H1 (cell line): ENCODE results near the gene SV2C. TPM values are rescaled to one million over a fixed set of nuclear protein-coding genes. Genes with fewer than 3 reads are reported as not detected.

ENCODE experiments used
- CTCF ChIA-PET: fragments of 300-600 bp; sonication (Branson Sonifier 250); formaldehyde crosslinking; loops from one replicate; lab custom pipeline; 2021; ENCODE audit not compliant: partially characterized antibody; lab: Charles Lee
- POLR2A ChIA-PET: fragments of 300-600 bp; sonication (Branson Sonifier 250); formaldehyde crosslinking; loops from one replicate; lab custom pipeline; 2021; ENCODE audit warnings: inconsistent platforms; ENCODE audit not compliant: partially characterized antibody; lab: Charles Lee
- DNase-seq, 2 experiments: peaks; one replicate each; pipeline versions ENCODE4 v3.0.0 to v3.0.0-alpha.2; 2010 to 2022; ENCODE audit warnings: low spot score in 2 of 2, low read depth in 1 of 2, mixed read lengths in 1 of 2
- FAIRE-seq: peaks from 2 replicates; lab custom pipeline; 2011; peaks lifted over from hg19 to GRCh38; lab: Jason Lieb, UNC
- H2AFZ ChIP-seq: 2 replicates; pipeline ENCODE4 v1.8.1; 2012; ENCODE audit warnings: low read length, inconsistent platforms
- H2AK5ac ChIP-seq: 2 replicates; pipeline ENCODE4 v1.6.1; 2013; ENCODE audit warnings: low read depth, low read length
- H2BK120ac ChIP-seq: replicated peaks from 2 replicates; pipeline ENCODE3; 2013; ENCODE audit warnings: low read depth, low read length, inconsistent platforms
- H2BK12ac ChIP-seq: 2 replicates; pipeline ENCODE4 v1.6.1; 2013; ENCODE audit warnings: low read depth, low read length
- H2BK15ac ChIP-seq: 2 replicates; pipeline ENCODE4 v1.6.1; 2013; ENCODE audit warnings: low read length
- H2BK20ac ChIP-seq: 2 replicates; pipeline ENCODE4 v1.6.1; 2013; ENCODE audit warnings: low read length
- H2BK5ac ChIP-seq: 2 replicates; pipeline ENCODE4 v1.6.1; 2013; ENCODE audit warnings: low read depth, low read length
- H3K14ac ChIP-seq: 2 replicates; pipeline ENCODE4 v1.6.1; 2013; ENCODE audit warnings: inconsistent platforms; ENCODE audit not compliant: insufficient read length
- H3K18ac ChIP-seq: 2 replicates; pipeline ENCODE4 v1.6.1; 2013; ENCODE audit warnings: low read length; ENCODE audit errors: extremely low read depth
- H3K23ac ChIP-seq: 2 replicates; pipeline ENCODE4 v1.6.1; 2013; ENCODE audit warnings: inconsistent platforms; ENCODE audit not compliant: insufficient read length
- H3K23me2 ChIP-seq: 2 replicates; pipeline ENCODE4 v1.6.1; 2013; ENCODE audit warnings: low read depth, low read length
- H3K27ac ChIP-seq: 2 replicates; pipeline ENCODE4 v1.6.1; 2011; ENCODE audit warnings: low read depth, low read length, inconsistent platforms
- H3K27me3 ChIP-seq, 4 experiments: replicated peaks in 1 of 4; 1 replicate in 1 of 4; 2 replicates in 3 of 4; pipeline versions ENCODE4 v1.6.1 to v1.8.1; 2011 to 2013; ENCODE audit warnings: low read length in 3 of 4, mild to moderate bottlenecking in 3 of 4, inconsistent platforms in 2 of 4, mixed read lengths in 2 of 4, moderate library complexity in 1 of 4; ENCODE audit not compliant: control insufficient read depth in 3 of 4, insufficient read depth in 3 of 4; ENCODE audit errors: extremely low read depth in 1 of 4
- H3K36me3 ChIP-seq, 4 experiments: 2 replicates each; pipeline versions ENCODE4 v1.6.1 to v1.8.1; 2011 to 2013; ENCODE audit warnings: mild to moderate bottlenecking in 4 of 4, low read length in 3 of 4, moderate library complexity in 2 of 4, control low read depth in 1 of 4, inconsistent platforms in 1 of 4; ENCODE audit not compliant: insufficient read depth in 4 of 4, control insufficient read depth in 2 of 4
- H3K4ac ChIP-seq: replicated peaks from 2 replicates; pipeline ENCODE3; 2013; ENCODE audit warnings: low read length, low read depth, mixed read lengths, inconsistent platforms; ENCODE audit not compliant: insufficient read length
- H3K4me1 ChIP-seq, 4 experiments: replicated peaks in 1 of 4; 1 replicate in 1 of 4; 2 replicates in 3 of 4; pipeline versions ENCODE4 v1.6.1 to v1.8.1; 2011 to 2013; ENCODE audit warnings: low read length in 3 of 4, inconsistent platforms in 2 of 4, mixed read lengths in 1 of 4; ENCODE audit not compliant: insufficient read depth in 4 of 4, control insufficient read depth in 3 of 4
- H3K4me2 ChIP-seq, 2 experiments: 2 replicates each; pipeline versions ENCODE4 v1.6.1 to v1.8.1; 2011 to 2013; ENCODE audit warnings: low read depth in 2 of 2, low read length in 2 of 2, control low read depth in 1 of 2, inconsistent platforms in 1 of 2, mild to moderate bottlenecking in 1 of 2; ENCODE audit not compliant: insufficient read depth in 1 of 2
- H3K4me3 ChIP-seq, 4 experiments: fragments of 200-600, 300-600 bp in 1 of 4; sonication (generic), shearing (Covaris generic), sonication (Bioruptor Twin) in 1 of 4; 2 replicates each; pipeline versions ENCODE4 v1.5.1 to v1.8.1; 2011 to 2016; ENCODE audit warnings: low read length in 4 of 4, low read depth in 3 of 4, control low read depth in 2 of 4, inconsistent platforms in 2 of 4, mild to moderate bottlenecking in 2 of 4, mixed read lengths in 1 of 4, moderate library complexity in 1 of 4; ENCODE audit not compliant: insufficient read depth in 2 of 4; ENCODE audit errors: extremely low read depth in 1 of 4
- H3K56ac ChIP-seq: replicated peaks from 2 replicates; pipeline ENCODE3; 2013; ENCODE audit warnings: low read depth, mild to moderate bottlenecking, mixed read lengths, low read length, inconsistent platforms; ENCODE audit not compliant: insufficient read length
- H3K79me1 ChIP-seq: 2 replicates; pipeline ENCODE4 v1.6.1; 2013; ENCODE audit warnings: low read depth, low read length, control low read depth
- H3K79me2 ChIP-seq, 2 experiments: 2 replicates each; pipeline versions ENCODE4 v1.6.1 to v1.8.1; 2012 to 2013; ENCODE audit warnings: low read length in 2 of 2, mild to moderate bottlenecking in 2 of 2, inconsistent platforms in 1 of 2; ENCODE audit not compliant: insufficient read depth in 2 of 2, control insufficient read depth in 1 of 2
- H3K9ac ChIP-seq, 4 experiments: replicated peaks in 1 of 4; 1 replicate in 1 of 4; 2 replicates in 3 of 4; pipeline versions ENCODE4 v1.6.1 to v1.8.1; 2011 to 2013; ENCODE audit warnings: low read depth in 3 of 4, low read length in 3 of 4, control low read depth in 2 of 4, mild to moderate bottlenecking in 2 of 4, moderate library complexity in 2 of 4, inconsistent platforms in 1 of 4; ENCODE audit errors: extremely low read depth in 1 of 4
- H3K9me3 ChIP-seq, 2 experiments: 2 replicates each; pipeline versions ENCODE4 v1.6.1 to v1.8.1; 2012 to 2013; ENCODE audit warnings: mild to moderate bottlenecking in 2 of 2, moderate library complexity in 2 of 2, control low read depth in 1 of 2, inconsistent platforms in 1 of 2, low read depth in 1 of 2, low read length in 1 of 2, mixed read lengths in 1 of 2; ENCODE audit not compliant: insufficient read depth in 2 of 2
- H4K20me1 ChIP-seq, 2 experiments: replicated peaks in 1 of 2; 2 replicates each; pipeline versions ENCODE3 to v1.8.1; 2011 to 2013; ENCODE audit warnings: inconsistent platforms in 2 of 2, low read length in 2 of 2, mild to moderate bottlenecking in 1 of 2; ENCODE audit not compliant: insufficient read depth in 2 of 2, control insufficient read depth in 1 of 2
- H4K5ac ChIP-seq: 2 replicates; pipeline ENCODE4 v1.6.1; 2013; ENCODE audit warnings: low read length, low read depth, mixed read lengths, inconsistent platforms; ENCODE audit not compliant: insufficient read length
- H4K8ac ChIP-seq: 2 replicates; pipeline ENCODE4 v1.8.0; 2013; ENCODE audit warnings: mild to moderate bottlenecking, moderate library complexity, low read length, inconsistent platforms; ENCODE audit not compliant: insufficient read depth; ENCODE audit errors: extremely low read depth
- H4K91ac ChIP-seq: replicated peaks from 2 replicates; pipeline ENCODE3; 2013; ENCODE audit warnings: low read length, mixed read lengths, inconsistent platforms; ENCODE audit not compliant: insufficient read length
- KDM4A ChIP-seq: IDR thresholded peaks from one replicate; pipeline ENCODE4 v1.7.1; 2012; ENCODE audit warnings: low read depth, mild to moderate bottlenecking, moderate library complexity, low read length, inconsistent platforms; ENCODE audit not compliant: severe bottlenecking
- NANOG ChIP-seq: IDR thresholded peaks from 2 replicates; pipeline ENCODE4 v1.6.1; 2011; ENCODE audit warnings: low read length, low read depth, mild to moderate bottlenecking, inconsistent platforms; ENCODE audit not compliant: insufficient read depth, poor library complexity, severe bottlenecking
- RFX5 ChIP-seq: IDR thresholded peaks from 2 replicates; pipeline ENCODE4 v1.6.1; 2011; ENCODE audit warnings: low read depth, low read length, improper control_type of control experiment, borderline replicate concordance
- SIRT6 ChIP-seq: IDR thresholded peaks from one replicate; pipeline ENCODE4 v1.7.1; 2012; ENCODE audit warnings: low read length, inconsistent platforms
- SIX5 ChIP-seq: IDR thresholded peaks from 2 replicates; pipeline ENCODE4 v1.6.1; 2011; ENCODE audit warnings: mild to moderate bottlenecking, low read depth, low read length
- TEAD4 ChIP-seq: IDR thresholded peaks from 2 replicates; pipeline ENCODE4 v1.6.1; 2012; ENCODE audit warnings: low read depth, low read length, inconsistent platforms, mixed read lengths
- WGBS, 2 experiments: shearing (Covaris generic) in 1 of 2; methylation state at CpG; one replicate each; pipeline versions ENCODE4 v1.1.6 to v1.1.7; 2013 to 2015; ENCODE audit warnings: low lambda C conversion rate in 2 of 2, mixed read lengths in 2 of 2, inconsistent platforms in 1 of 2, low coverage in 1 of 2, missing lambda C conversion rate in 1 of 2; ENCODE audit not compliant: insufficient replicate concordance in 2 of 2, insufficient coverage in 1 of 2, insufficient read length in 1 of 2; ENCODE audit errors: extremely low coverage in 1 of 2, missing lambda C conversion rate in 1 of 2; 5-methylcytosine and 5-hydroxymethylcytosine counted together
- polyA plus RNA-seq, 7 experiments: library from polyadenylated mRNA; depleted of rRNA in 3 of 7; stranded (reverse) in 5 of 7; unstranded in 2 of 7; fragments of >200 nt in 5 of 7; fragments of 200-250 nt in 2 of 7; gene quantifications; 1 replicate in 5 of 7; 2 replicates in 1 of 7; 4 replicates in 1 of 7; pipeline versions ENCODE4 v1.2.1 to v1.2.3, GENCODE V29; 2011 to 2013; ENCODE audit warnings: missing spikeins in 2 of 7, mixed read lengths in 2 of 7
- total RNA-seq: library from RNA; stranded (reverse); fragmentation: NEBNext Ultra II Directional; extraction: Animal tissue kit (Norgen Biotek cat#: 25700); gene quantifications from 2 replicates; pipeline ENCODE4 v1.2.1, GENCODE V29; 2021

The SV2C gene
- total and polyA plus RNA-seq, 2 of the 8 experiments (the other 6 are each of a cell fraction or from before 2014, with no cell fraction given) = 0.08 to 0.24 TPM

GRCh38 chr5:76391014-76391413 is 307.8 kb downstream of the SV2C start:
- H3K79me1 ChIP-seq = no peaks in the 10 kb centered on the region
- 95% methylated on average over 9 of the region's 9 CpGs; no CpG with 5 or more reads in 1 of the 2 experiments for WGBS, 2 experiments
- H4K20me1 ChIP-seq = no peaks in the 10 kb centered on the region
- no peak overlapping the region for H3K23ac ChIP-seq
- no peak overlapping the region for H3K9ac ChIP-seq
- no peak overlapping the region for H3K4me3 ChIP-seq
- no peak overlapping the region for H3K27ac ChIP-seq
- H3K4me2 ChIP-seq = no peak overlapping the region
- H2BK20ac ChIP-seq = no peak overlapping the region
- H3K14ac ChIP-seq = no peak overlapping the region
- no peak overlapping the region for H4K91ac ChIP-seq
- DNase-seq (no peak), FAIRE-seq (no peak)
- no peaks in the 10 kb centered on the region for H3K9me3 ChIP-seq
- H2AFZ ChIP-seq = no peak overlapping the region
- no peak overlapping the region for H2BK15ac ChIP-seq
- no peaks in the 10 kb centered on the region for H3K23me2 ChIP-seq
- H4K5ac ChIP-seq = no peak overlapping the region
- H2BK5ac ChIP-seq = no peak overlapping the region
- CTCF ChIA-PET = no interaction called here
- H2AK5ac ChIP-seq = no peak overlapping the region
- no peak overlapping the region for H2BK12ac ChIP-seq
- no peaks in the 10 kb centered on the region for H3K79me2 ChIP-seq
- H4K8ac ChIP-seq = no peak overlapping the region
- no peaks in the 10 kb centered on the region for H3K27me3 ChIP-seq
- no peak overlapping the region for H3K56ac ChIP-seq
- no peaks in the 10 kb centered on the region for H3K36me3 ChIP-seq
- POLR2A ChIA-PET = no interaction called here
- no peak overlapping the region for H2BK120ac ChIP-seq
- peaks cover 0 to 4% (median 3%) of the 10 kb centered on the region in 4 experiments; a peak in 3 of 7 replicates for H3K4me1 ChIP-seq
- H3K4ac ChIP-seq = no peak overlapping the region
- no peak overlapping the region for H3K18ac ChIP-seq
- TF ChIP-seq KDM4A = no peak
- no peak for TF ChIP-seq RFX5
- no peak for TF ChIP-seq SIX5
- TF ChIP-seq TEAD4 = no peak
- no peak for TF ChIP-seq SIRT6
- TF ChIP-seq NANOG = no peak
